ENCODE data around the gene FGGY. TPM values are rescaled to one million over a fixed set of nuclear protein-coding genes. Genes with fewer than 3 reads are reported as not detected.

Gene FGGY
- total and polyA plus RNA-seq, 2 donors (not counting 1 experiment from before 2014, with no cell fraction given): 6.1 to 38.5 TPM

- no peak for TF ChIP-seq CTCF (IDR thresholded peaks at IDR 0.05)
- TF ChIP-seq EZH2 (IDR thresholded peaks at IDR 0.05; ENCODE audit: borderline replicate concordance, insufficient read depth, low read depth, low read length, poor library complexity, severe bottlenecking): no peak
- CTCF ChIA-PET: interaction anchor here (0.9 to 2.2 kb wide), 2 partner anchors 9 to 382 kb away, joined by 3 to 6 read pairs; no protein-coding TSS in a partner anchor
- no peak for DNase-seq
- Histone ChIP-seq H3K4me3 (ENCODE audit: control extremely low read depth in 1 of 5, extremely low read depth in 1 of 5, insufficient read depth in 1 of 5, low read depth in 2 of 5, low read length in 4 of 5) (no peak overlapping the region), H3K9ac (ENCODE audit: low read length) (no peak overlapping the region), H3K4me1 (ENCODE audit: control insufficient read depth in 2 of 2, insufficient read depth in 2 of 2, low read length in 2 of 2) (peaks cover 0 to 8% of the 10 kb centered on the region in 2 donors), H3K79me2 (ENCODE audit: control insufficient read depth, insufficient read depth, low read length) (no peaks in the 10 kb centered on the region), H2AFZ (ENCODE audit: insufficient read depth, low read depth, low read length, poor library complexity, severe bottlenecking) (no peak overlapping the region), H3K9me3 (ENCODE audit: control extremely low read depth in 1 of 3, control insufficient read depth in 2 of 3, insufficient read depth in 1 of 3, low read length in 2 of 3) (no peaks in the 10 kb centered on the region), H3K4me2 (replicated peaks; ENCODE audit: low read depth, low read length, poor library complexity, severe bottlenecking) (peak overlapping the region; percentile 44), H3K36me3 (replicated peaks in 1 of 2; ENCODE audit: control extremely low read depth in 1 of 2, control insufficient read depth in 1 of 2, extremely low read depth in 1 of 2, insufficient read depth in 2 of 2, low read length in 1 of 2) (no peaks in the 10 kb centered on the region), H3K27me3 (replicated peaks in 1 of 4; ENCODE audit: control extremely low read depth in 1 of 4, control insufficient read depth in 3 of 4, insufficient read depth in 4 of 4, low read length in 3 of 4) (no peaks in the 10 kb centered on the region), H4K20me1 (ENCODE audit: control insufficient read depth, insufficient read depth, low read length, poor library complexity, severe bottlenecking) (no peaks in the 10 kb centered on the region), H3K27ac (ENCODE audit: low read length in 2 of 2) (no peak overlapping the region)
- H3K27me3 Mint-ChIP-seq: no peaks in the 10 kb centered on the region
- no CpG with 5 or more reads among the region's 6 CpGs for WGBS (ENCODE audit: insufficient coverage)
- no peak for ATAC-seq (ENCODE audit: low read depth)
- no peaks in the 10 kb centered on the region for H3K9me3 Mint-ChIP-seq (ENCODE audit: insufficient read depth)
- H3K4me1 Mint-ChIP-seq: peaks cover 14% of the 10 kb centered on the region
- POLR2A ChIA-PET: no interaction called here
- intact Hi-C loops (cut with micrococcal nuclease): no loop called here
- no peak overlapping the region for H3K27ac Mint-ChIP-seq
- H3K4me3 Mint-ChIP-seq: peak overlapping the region; percentile 31
Measured at GRCh38 chr1:59316497-59317128, 19.7 kb downstream of the FGGY start.

GRCh38 chr1:59317343-59317742, 20.4 kb downstream of the FGGY start:
- Histone ChIP-seq H3K27me3 (replicated peaks in 1 of 4; ENCODE audit: control extremely low read depth in 1 of 4, control insufficient read depth in 3 of 4, insufficient read depth in 4 of 4, low read length in 3 of 4) (no peaks in the 10 kb centered on the region), H3K4me1 (ENCODE audit: control insufficient read depth in 2 of 2, insufficient read depth in 2 of 2, low read length in 2 of 2) (peaks cover 0 to 8% of the 10 kb centered on the region in 2 donors), H3K27ac (ENCODE audit: low read length in 2 of 2) (no peak overlapping the region), H3K36me3 (replicated peaks in 1 of 2; ENCODE audit: control extremely low read depth in 1 of 2, control insufficient read depth in 1 of 2, extremely low read depth in 1 of 2, insufficient read depth in 2 of 2, low read length in 1 of 2) (peaks cover 0 to 1% of the 10 kb centered on the region in 2 experiments), H3K9ac (ENCODE audit: low read length) (no peak overlapping the region), H3K9me3 (ENCODE audit: control extremely low read depth in 1 of 3, control insufficient read depth in 2 of 3, insufficient read depth in 1 of 3, low read length in 2 of 3) (no peaks in the 10 kb centered on the region), H3K79me2 (ENCODE audit: control insufficient read depth, insufficient read depth, low read length) (no peaks in the 10 kb centered on the region), H3K4me2 (replicated peaks; ENCODE audit: low read depth, low read length, poor library complexity, severe bottlenecking) (no peak overlapping the region), H3K4me3 (ENCODE audit: control extremely low read depth in 1 of 5, extremely low read depth in 1 of 5, insufficient read depth in 1 of 5, low read depth in 2 of 5, low read length in 4 of 5) (no peak overlapping the region), H4K20me1 (ENCODE audit: control insufficient read depth, insufficient read depth, low read length, poor library complexity, severe bottlenecking) (no peaks in the 10 kb centered on the region), H2AFZ (ENCODE audit: insufficient read depth, low read depth, low read length, poor library complexity, severe bottlenecking) (no peak overlapping the region)
- Mint-ChIP-seq H3K27me3 (no peaks in the 10 kb centered on the region), H3K9me3 (ENCODE audit: insufficient read depth) (no peaks in the 10 kb centered on the region), H3K4me3 (no peak overlapping the region), H3K4me1 (peaks cover 14% of the 10 kb centered on the region), H3K27ac (no peak overlapping the region)
- DNase-seq (no peak), ATAC-seq (ENCODE audit: low read depth) (no peak)
- no peak for TF ChIP-seq CTCF (IDR thresholded peaks at IDR 0.05)
- no peak for TF ChIP-seq EZH2 (IDR thresholded peaks at IDR 0.05; ENCODE audit: borderline replicate concordance, insufficient read depth, low read depth, low read length, poor library complexity, severe bottlenecking)
- ChIA-PET CTCF (interaction anchor here (0.9 to 2.2 kb wide), 2 partner anchors 10 to 382 kb away, joined by 3 to 6 read pairs; no protein-coding TSS in a partner anchor), POLR2A (no interaction called here)
- intact Hi-C loops (cut with micrococcal nuclease): no loop called here
- WGBS (ENCODE audit: insufficient coverage): 85% methylated on average over 2 of the region's 3 CpGs
